ENCODE data around the gene DACT2. TPM values are rescaled to one million over a fixed set of nuclear protein-coding genes. Genes with fewer than 3 reads are reported as not detected.

DACT2 gene
- total and polyA plus RNA-seq, 9 of the 15 experiments (the other 6 are each of a cell fraction or from before 2014, with no cell fraction given), result not detected

GRCh38 chr6:168283686-168284025, 35.9 kb downstream of the DACT2 start:
- Histone ChIP-seq H3K9ac (ENCODE audit: insufficient read depth in 1 of 2, low read depth in 2 of 2, low read length in 2 of 2) (no peak overlapping the region), H2AFZ (ENCODE audit: low read depth, low read length) (no peak overlapping the region), H3K4me2 (ENCODE audit: insufficient read depth, low read length) (no peak overlapping the region), H3K27ac (ENCODE audit: extremely low read depth, low read depth, low read length) (no peak overlapping the region), H3K4me3 (no peak overlapping the region), H4K20me1 (replicated peaks; ENCODE audit: control insufficient read depth, insufficient read depth, low read length) (peaks cover 13% of the 10 kb centered on the region), H3K79me2 (ENCODE audit: control insufficient read depth, insufficient read depth, low read length) (no peaks in the 10 kb centered on the region), H3K36me3 (ENCODE audit: control insufficient read depth, insufficient read depth, low read length) (no peaks in the 10 kb centered on the region), H3K4me1 (replicated peaks in 1 of 2; ENCODE audit: control insufficient read depth in 2 of 2, insufficient read depth in 2 of 2, low read length in 2 of 2) (peaks cover 0 to 2% of the 10 kb centered on the region in 2 experiments; a peak in 2 of 5 replicates), H3K27me3 (ENCODE audit: control insufficient read depth in 2 of 2, insufficient read depth in 2 of 2, low read length in 2 of 2) (peaks cover 60 to 81% of the 10 kb centered on the region in 2 experiments), H3K9me3 (replicated peaks; ENCODE audit: control insufficient read depth, insufficient read depth, low read depth, low read length) (no peaks in the 10 kb centered on the region), H3K9me1 (ENCODE audit: control insufficient read depth, insufficient read depth, low read length) (peaks cover 3% of the 10 kb centered on the region)
- ChIA-PET POLR2A (no interaction called here), CTCF (ENCODE audit: low intra/inter-chr PET ratio) (no interaction called here)
- no peak for ATAC-seq
- FAIRE-seq, result no peak
- intact Hi-C loops (cut with micrococcal nuclease), result no loop called here
- WGBS (ENCODE audit: insufficient coverage, low coverage, missing lambda C conversion rate), result 0% methylated on average over 13 of the region's 14 CpGs
- no peak for DNase-seq (ENCODE audit: extremely low read depth in 1 of 4, low spot score in 3 of 4)
- BruUV-seq (replicated peaks), result no TSS peak
- in situ Hi-C loops (cut with MboI), result no loop called here
- TF ChIP-seq ZNF518B (CRISPR knock-in tag; IDR thresholded peaks at IDR 0.05) (no peak), KDM1A (IDR thresholded peaks at IDR 0.05) (no peak), RERE (CRISPR knock-in tag; IDR thresholded peaks at IDR 0.05; ENCODE audit: borderline replicate concordance) (no peak), PHTF2 (CRISPR knock-in tag; IDR thresholded peaks at IDR 0.05) (no peak), MLLT1 (IDR thresholded peaks at IDR 0.05) (no peak), PTBP1 (IDR thresholded peaks at IDR 0.05; ENCODE audit: low read depth, low read length) (no peak), HLTF (IDR thresholded peaks at IDR 0.05) (no peak), ELF2 (CRISPR knock-in tag; IDR thresholded peaks at IDR 0.05) (no peak), ZNF239 (CRISPR knock-in tag; IDR thresholded peaks at IDR 0.05) (no peak), NFRKB (IDR thresholded peaks at IDR 0.05; ENCODE audit: low read depth) (no peak), RBM34 (IDR thresholded peaks at IDR 0.05; ENCODE audit: borderline replicate concordance, insufficient read depth, low read length) (no peak)
- TF ChIP-seq, protein P1, sequence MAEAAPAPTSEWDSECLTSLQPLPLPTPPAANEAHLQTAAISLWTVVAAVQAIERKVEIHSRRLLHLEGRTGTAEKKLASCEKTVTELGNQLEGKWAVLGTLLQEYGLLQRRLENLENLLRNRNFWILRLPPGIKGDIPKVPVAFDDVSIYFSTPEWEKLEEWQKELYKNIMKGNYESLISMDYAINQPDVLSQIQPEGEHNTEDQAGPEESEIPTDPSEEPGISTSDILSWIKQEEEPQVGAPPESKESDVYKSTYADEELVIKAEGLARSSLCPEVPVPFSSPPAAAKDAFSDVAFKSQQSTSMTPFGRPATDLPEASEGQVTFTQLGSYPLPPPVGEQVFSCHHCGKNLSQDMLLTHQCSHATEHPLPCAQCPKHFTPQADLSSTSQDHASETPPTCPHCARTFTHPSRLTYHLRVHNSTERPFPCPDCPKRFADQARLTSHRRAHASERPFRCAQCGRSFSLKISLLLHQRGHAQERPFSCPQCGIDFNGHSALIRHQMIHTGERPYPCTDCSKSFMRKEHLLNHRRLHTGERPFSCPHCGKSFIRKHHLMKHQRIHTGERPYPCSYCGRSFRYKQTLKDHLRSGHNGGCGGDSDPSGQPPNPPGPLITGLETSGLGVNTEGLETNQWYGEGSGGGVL (CRISPR knock-in tag; IDR thresholded peaks at IDR 0.05), result no peak
